HG03025 (cell line): Measurements from ENCODE around the gene WARS2.

ENCODE experiments used
- ATAC-seq: cut with Tn5 transposase; IDR thresholded peaks from one replicate; pipeline ENCODE4 v1.9.1; 2021; ENCODE audit warnings: mild to moderate bottlenecking, moderate library complexity; ENCODE audit not compliant: unreplicated experiment, low FRiP score

The WARS2 gene

DNA sequence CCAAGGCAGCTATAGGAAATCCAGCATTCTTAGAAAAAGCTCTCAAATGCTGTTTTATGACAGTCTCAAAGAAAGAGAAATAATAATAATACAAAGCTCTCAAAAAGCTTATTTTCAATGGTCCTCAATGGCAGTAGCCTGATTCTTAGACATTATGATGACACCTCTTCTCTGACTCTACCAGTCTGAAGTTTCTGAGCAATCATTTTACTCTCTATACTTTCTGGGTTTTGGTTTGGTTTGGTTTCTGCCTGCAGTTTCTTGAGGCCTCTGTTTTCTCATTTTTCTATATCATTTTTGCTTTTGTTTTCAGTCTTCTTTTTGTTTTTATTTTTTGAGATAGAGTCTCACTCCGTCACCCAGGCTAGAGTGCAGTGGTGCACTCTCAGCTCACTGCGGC lies 102.1 kb downstream of the WARS2 start:
- ATAC-seq, result no peak

DNA sequence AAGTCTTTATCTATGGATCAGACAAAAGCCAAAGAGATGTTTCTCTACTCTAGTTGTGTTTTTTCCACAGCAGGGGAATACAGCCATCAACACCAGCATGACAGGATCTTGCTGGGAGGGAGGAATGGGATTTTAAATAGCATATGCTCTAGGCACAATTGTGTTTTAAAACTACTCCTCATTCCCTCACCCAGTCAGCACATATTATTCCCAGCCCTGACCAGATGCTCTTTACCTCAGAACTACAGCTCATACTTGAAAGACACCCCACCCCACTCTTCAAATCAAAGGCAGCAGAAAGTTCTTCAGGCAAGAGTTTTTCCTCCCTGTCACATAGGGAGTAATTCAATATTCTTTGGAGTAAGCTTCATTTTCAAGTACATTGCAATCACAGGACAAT lies 106.1 kb downstream of the WARS2 start:
- no peak for ATAC-seq

DNA sequence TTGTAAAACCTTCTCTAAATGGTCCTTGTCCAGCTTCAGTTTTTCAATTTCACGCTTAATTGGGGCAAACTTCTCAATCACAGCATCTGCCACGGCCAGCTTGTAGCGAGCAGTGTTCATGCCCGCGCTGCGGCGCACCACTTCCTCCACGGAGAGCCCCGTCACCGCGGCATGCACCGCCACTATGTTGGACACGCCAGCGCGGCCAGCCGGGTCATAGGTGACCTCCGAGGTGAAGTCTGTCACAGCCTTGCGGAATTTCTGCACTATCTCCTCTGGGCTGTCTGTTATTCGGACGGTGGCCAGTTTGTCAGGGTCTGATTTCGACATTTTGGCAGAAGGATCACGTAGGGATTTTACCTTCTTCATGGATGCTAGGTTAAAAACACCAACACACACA lies 107.5 kb downstream of the WARS2 start:
- ATAC-seq, result no peak

DNA sequence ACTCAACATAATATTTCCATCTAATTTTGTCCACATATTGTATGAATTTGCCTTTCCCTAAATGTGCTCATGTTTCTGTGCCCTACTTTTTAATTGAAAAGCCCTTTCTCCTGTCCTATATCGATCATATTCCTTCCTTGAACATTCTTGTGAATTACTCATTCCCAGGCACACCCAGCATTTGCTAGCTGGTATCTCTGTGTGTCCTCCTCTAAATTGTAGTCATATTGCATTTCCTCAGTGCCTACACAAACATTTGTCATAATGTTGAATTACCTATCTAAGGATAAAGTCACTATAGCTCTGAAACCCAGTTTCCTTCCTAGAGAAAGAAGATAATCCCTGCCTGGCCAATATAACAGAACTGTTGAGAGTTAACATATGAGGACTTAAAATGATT lies 112.7 kb downstream of the WARS2 start:
- ATAC-seq, result no peak

DNA sequence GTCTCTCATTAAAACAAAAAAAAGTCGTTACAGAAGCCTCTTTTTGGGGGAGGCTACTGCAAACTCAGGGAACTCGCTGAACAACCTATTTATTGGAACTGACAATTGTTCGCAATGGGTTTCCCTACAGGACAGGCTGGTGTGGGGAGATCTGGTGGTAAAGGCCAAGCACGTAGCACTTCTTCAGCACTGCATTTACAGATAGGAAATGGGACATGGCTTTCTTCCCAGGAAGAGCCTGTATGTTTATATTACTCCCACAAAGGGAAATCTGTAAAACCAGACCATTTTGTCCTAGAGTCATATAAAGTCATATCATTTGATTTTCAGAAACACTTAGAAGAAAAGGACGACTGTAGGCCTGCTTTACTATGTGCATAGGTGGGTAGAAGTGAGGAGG lies 113.5 kb downstream of the WARS2 start:
- no peak for ATAC-seq

DNA sequence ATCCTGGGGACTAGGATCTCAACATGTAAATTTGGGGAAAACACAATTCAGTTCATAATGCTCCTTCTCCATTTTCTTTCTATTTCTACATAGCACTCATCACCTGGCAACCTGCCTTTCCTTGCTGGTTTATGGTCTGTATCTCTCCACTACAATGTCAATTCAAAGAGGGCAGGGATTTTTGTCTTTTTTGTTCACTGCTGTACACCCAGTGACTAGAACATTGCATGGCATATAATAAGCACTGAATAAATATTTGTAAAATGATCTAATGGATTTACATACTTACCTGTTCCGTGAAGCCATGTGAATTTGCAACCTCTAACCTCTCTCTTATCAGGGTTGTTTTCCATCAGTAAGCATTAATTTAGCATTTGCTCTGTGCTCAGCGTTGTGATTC lies 124.9 kb downstream of the WARS2 start:
- no peak for ATAC-seq

DNA sequence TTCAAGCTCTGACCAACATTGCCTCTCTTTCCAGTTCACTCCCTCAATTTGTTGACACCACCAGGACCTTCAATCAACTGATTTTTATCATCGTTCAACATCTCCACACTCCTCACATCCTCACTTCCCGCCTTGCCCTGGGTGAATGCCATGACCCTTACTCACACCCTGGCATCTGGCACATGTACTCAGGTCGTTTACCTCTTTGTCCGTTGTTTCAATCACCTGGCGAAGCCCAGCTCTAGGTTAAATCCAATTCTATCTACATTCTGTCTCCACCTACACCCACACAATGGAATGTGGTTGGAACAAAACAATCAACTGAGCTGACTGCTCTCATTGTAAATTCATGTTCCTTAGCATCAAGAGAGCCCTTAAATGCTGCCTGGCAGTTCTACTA lies 128.1 kb downstream of the WARS2 start:
- no peak for ATAC-seq

DNA sequence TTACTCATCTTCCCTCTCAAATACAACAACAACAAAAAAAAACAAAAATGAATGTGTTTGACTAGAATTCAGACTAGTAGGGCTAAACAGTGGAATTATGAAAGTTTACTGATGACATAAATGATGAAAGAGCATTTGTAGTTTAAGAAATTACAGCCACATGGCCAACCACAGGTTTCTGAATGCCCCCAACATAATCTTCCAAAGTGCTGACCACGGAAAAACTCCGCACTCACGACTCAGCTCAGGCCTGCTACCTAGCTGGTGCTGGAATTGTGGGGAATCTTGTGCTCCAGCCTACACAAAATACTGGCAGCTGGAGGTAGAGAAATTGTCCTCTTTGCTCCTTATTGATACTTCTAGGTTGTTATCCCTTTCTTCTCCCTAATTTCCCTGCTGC lies 128.7 kb downstream of the WARS2 start:
- no peak for ATAC-seq

DNA sequence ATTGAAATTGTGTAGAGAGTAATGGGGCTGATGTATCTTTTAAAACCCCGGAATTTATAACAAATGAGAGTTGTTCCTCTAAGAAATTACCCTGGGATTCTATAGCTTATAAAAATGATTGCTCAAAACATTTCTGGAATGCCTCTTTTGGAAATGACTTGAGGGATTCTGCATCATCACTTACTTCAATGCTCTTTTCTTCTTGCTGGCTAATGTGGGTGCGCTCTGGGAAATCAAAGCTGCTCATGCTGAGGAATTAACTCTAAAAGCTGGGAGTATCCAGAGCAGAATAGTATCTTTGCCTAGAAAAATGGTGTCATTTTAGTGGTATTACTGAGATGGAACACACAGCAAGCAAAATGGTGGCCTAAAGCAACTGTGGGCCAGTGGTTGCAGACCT lies 129.3 kb downstream of the WARS2 start:
- ATAC-seq, result no peak

DNA sequence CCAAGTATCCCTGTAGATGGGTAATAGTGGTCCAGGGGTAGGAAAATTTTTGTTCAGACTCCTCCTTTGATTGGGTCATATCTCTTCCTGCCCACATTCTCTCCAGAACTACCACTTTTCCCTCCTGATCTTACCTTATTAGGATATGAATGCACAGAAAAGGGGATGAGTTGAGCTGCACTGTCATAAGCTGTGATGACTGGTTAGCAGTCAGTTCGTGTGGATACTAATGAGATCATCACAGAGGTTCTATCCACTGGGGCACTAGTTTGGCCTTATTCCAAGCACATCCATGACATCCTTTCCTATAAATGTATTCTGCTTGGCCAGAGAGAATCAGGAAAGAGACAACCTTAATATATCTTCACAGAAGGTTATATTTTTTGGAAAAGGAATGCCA lies 130.3 kb downstream of the WARS2 start:
- ATAC-seq, result no peak

DNA sequence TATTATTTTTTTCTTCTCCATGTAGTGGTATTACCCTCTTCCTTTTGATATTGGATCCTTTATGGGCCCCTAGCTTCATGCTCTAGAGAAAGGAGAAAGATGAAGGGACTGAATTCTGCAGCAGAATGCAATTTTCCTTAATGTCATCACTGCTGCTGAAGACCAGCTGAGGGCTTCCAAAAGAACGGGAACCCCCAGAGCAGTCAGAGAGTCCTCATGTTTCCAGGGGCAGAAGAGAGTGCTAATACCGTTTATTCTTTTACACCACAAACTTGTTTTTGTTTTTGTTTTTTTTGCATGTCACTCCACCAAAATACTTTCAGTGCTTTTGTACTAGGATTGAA lies 131.2 kb downstream of the WARS2 start:
- ATAC-seq, result no peak

DNA sequence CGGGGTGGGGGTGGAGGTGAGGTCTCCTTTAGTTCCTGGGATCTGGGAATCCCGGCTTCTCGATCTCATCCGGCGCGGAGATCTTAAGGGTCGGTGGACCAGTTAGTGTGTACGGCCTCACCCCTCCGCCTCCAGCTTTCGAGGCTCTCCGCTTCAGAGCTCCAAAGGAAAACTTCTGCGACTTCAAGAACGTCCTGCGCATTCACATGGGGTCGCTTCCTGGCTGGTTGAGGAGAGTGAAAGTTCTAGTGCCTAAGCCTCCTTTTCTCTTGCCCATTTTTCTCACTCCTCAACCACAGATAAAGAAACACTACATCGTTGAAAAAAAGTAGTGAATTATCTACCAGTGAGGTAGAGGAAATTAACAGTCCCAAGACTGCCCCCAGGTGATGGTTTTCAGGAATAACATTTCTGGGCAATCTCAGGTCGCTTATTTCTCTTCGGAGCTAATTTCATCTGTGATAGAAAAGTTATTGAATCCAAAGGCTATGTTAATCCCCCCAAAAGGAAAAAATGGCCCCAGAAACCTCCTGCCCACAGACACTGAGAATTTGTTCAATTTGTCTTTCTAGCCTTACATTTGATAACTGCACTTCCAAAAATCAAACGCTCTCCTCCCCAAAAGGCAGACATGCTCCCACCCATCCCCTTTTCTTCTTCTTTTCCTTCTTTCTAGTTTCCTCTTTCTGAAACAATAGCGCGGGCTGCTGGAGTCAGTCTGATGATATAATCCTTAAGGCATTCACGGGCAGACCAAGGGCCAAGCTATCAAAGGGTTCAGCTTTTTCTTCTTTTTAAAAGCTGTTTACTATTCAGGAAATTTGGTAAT lies 131.8 kb downstream of the WARS2 start:
- ATAC-seq, result peak; percentile 59

DNA sequence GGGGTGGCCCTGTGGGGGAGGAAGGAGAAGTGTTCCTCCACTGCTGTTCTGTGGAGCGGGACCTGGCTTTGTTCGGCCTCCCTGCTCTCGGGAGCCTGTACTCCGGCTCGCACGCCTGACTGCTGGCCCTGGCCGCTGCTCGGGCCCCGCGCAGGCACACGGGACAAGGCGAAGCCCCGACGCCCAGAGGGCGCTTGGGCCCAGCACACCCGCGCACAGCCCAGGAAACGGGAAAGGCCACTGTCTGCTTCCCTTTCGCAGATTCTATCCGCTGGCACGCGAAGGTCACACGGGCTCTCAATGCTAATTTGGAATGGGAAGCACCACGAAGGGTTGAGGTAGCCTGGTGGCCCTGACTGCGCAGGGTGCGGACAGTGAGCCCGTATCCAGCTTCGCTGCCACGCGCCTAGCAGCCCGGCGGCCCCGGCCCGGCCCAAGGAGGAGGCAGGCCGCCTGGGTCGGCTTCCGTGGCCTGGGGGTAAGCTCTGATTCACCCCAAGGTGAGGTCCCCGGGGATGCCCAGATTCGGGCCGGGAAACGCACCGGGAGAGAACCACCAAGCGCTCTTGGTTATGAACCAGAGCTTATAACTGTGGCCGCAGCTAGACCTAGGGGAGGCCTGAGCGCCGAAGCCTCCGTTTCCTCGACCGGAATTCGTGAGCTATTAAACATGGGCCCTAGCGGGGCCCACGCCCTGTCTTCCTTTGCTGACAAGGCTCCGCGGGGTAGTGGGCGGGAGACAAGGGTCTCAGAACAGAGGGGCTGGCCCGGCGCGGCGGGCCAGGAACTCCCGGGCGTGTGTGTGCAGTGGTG lies 132.6 kb downstream of the WARS2 start:
- ATAC-seq, result no peak

DNA sequence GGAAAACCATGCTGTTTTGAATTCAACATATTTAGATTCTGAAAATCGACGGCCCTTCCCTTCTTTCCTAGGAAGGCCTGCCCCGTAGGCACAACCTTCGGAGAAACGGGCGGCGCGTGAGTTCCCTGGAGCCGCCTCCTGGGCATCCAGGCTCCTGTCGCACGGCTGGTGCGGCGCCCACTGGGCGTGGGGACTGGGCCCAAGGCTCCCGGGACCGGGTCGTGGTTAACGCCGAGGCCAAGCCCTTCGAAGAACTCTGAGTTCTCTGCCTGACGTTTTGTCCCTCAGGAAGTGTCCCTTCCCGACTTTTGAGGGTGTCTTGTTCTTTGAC lies 133.1 kb downstream of the WARS2 start:
- ATAC-seq, result no peak

DNA sequence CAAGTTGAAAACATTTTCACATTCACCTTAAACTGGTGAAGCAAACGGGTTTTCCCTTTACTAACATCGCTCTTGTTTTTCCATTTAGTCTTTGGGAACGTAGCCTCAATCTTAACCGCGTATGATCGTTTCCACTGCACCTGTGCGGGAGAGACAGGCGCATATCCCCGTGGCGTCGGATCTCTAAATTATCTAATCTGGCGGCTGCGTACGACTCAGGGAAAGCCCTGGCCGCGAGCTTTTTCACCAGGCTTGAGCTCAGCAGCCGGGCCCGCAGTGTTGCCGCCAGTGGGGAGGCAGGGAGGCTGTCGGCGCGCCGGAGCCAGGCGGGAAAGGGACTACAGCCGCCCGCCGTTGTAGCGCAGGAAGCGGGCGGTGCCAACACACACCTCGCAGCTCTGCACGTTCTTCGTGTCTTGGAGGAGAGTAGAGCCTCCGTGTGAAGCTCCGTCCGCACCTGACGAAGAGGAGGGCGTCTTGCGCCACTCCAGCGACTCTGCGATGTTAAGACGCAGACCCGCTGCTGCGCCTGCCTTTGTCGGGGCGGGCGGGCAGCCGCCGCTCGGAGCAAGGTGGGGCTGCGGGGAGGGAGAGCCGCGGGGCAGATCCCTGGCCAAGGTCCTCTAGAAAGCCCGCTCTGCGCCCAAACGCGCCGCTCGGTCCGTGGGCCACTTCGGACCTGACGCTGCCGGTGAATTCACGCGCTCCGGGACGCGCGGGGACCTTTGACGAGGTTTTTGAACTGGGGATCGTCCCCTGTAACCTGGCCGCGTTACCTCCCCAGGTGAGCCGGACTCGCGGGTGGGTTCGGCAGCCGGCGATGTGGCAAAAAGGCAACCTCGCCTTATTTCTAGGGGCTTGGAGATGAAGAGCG lies 133.8 kb downstream of the WARS2 start:
- no peak for ATAC-seq

DNA sequence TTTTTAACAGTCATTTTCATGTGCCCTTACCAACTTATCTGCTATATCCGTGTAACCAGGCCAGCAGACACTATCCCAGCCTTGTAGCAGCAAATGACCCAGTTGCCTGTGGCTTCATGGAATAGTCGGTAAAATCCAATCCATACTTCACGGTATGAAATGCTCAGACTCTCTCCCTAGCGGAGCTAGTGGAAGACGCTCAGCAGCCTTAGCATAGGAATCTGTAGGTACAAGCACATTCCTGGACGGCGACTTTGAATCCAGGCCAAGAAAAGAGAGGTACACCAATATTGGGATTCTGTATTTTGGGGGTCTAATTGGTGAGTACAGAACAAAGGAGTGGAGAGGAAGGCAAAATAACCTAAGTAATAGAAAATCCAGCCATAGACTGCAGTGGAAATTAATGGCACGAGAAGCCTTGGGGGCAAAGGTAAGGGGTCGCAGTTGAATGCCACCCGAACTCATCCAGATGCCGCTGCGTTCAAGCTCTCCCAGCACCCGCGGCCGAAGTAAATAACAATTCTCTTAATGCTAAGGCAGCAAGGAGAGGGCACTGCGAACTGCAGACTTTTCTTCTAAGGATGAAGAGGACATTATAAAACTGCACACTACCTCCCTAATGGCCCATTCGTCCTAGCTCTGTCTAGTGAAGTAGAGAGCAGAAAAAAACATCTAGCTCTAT lies 134.6 kb downstream of the WARS2 start:
- no peak for ATAC-seq

DNA sequence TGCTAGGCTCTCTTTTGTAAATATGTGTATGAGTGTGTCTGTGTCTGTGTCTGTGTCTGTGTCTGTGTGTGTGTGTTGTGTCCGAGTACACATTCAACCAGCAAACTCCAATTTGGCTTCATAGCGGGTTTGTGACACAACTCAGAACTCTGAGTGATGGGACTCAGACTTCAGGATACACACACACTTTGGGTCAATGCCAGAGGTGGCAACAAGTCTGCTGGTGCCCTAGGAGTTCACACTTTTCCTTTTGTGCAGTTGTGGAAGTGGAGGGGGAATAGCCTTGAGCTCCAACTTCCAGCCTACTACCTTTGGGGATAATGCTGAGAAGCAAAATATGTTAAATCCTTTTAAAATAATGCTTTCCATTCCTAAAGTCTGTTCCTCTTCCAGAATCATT lies 135.7 kb downstream of the WARS2 start:
- ATAC-seq, result no peak

DNA sequence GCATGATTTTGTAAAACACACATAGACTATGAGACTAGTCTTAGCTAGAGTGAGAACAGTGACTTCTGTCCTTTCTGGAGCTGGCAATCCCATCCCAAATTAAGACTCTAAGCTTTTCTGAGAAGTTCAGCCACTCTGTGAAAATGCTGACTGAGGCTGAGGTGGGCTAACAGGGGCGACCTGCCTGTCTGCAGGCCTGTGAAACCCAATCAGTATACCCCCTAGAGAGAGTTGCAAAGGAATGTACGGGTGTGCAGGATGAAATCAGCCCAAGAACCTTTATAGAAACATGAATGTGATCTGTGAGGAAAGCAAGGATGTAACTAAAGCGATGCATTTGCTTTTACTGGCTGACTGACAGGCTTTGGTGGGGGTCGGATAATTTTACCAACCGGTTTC lies 136.3 kb downstream of the WARS2 start:
- no peak for ATAC-seq

DNA sequence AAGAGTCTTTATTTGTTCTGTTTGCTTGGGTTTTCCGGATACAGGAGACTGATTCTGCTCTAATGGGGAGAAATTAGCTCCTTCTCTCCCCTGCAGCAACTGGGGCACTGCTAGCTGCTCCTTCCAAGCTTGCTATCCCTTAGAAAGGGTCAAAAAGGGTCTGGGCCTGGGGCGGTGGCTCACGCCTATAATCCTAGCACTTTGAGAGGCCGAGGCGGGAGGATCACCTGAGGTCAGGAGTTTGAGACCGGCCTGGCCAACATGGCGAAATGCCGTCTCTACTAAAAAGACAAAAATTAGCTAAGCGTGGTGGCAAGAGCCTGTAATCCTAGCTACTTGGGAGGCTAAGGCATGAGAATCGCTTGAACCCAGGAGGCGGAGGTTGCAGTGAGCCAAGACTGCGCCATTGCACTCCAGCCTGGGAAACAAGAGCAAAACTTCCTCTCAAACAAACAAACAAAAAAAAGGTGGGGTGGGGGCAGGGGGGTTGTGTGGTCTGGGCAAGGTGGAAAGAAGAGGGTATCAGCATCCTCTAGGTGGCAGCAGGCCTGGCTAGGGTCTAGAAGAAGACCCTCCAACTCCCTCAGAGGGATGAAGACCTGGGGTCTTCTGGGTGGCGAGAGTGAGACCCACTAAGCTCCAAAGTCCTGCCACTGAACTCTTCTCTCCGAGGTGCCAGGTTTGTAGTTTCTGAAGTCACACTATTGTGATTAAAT lies 136.9 kb downstream of the WARS2 start:
- no peak for ATAC-seq

DNA sequence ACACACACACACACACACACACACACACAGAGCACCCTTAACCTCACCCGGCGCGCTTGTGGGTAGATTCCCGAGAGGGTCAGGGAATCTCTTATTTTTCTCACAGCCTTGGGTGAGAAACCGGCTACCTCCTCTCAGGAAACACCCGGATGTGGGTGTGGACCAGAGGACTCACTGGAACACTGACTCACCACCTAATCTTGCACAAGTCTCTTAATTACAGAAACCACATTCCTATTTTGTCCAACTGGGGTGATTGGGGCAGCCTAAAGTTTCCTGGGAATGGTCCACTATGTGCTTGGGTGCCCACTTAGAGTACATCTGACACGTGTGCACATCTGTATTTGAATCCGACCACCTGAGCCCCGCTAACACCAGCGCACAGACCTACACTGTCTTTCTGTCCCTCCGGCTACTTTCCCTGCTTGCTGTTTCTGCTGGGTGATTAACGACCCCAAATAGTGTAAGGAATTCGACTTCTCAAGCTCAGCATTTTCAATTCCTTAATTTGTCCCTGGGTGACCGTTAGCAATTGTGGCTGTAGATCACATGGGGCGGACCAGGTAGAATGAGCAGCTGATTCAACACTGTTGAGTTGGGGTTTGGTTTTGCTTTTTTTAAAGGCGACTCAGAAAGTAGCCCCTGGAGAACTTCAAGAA lies 138.3 kb downstream of the WARS2 start:
- no peak for ATAC-seq
